Suprapubic skin (tissue), 4 donors: ENCODE data around the gene MCC. TPM values are rescaled to one million over a fixed set of nuclear protein-coding genes. Genes with fewer than 3 reads are reported as not detected.

Experiments
- DNase-seq, 2 donors: peaks; one replicate each; pipeline ENCODE4 v3.0.0-alpha.2; 2019; ENCODE audit warnings: low spot score in 2 of 2
- H3K27ac ChIP-seq: fragments of 200-600 bp; sonication (generic); one replicate; pipeline ENCODE4 v1.5.1; 2019
- H3K27me3 ChIP-seq: fragments of 200-600 bp; sonication (generic); one replicate; pipeline ENCODE4 v1.5.1; 2019
- H3K36me3 ChIP-seq: fragments of 200-600 bp; sonication (generic); one replicate; pipeline ENCODE4 v1.5.1; 2019
- H3K4me1 ChIP-seq: fragments of 200-600 bp; sonication (generic); one replicate; pipeline ENCODE4 v1.5.1; 2019
- H3K4me3 ChIP-seq: fragments of 200-600 bp; sonication (generic); one replicate; pipeline ENCODE4 v1.5.1; 2019; ENCODE audit warnings: mild to moderate bottlenecking
- H3K9me3 ChIP-seq: fragments of 200-600 bp; sonication (generic); one replicate; pipeline ENCODE4 v1.5.1; 2019
- CTCF ChIP-seq, 2 donors: fragments of 200-600 bp in 1 of 2; fragments of 450-650 bp in 1 of 2; sonication (generic) in 1 of 2; IDR thresholded peaks; one replicate each; pipeline ENCODE4 v1.5.1; 2016 to 2019; ENCODE audit warnings: antibody characterized with exemption in 2 of 2, mild to moderate bottlenecking in 1 of 2, moderate library complexity in 1 of 2
- EP300 ChIP-seq: sonication (generic); formaldehyde crosslinking; IDR thresholded peaks from one replicate; pipeline ENCODE4 v1.6.1; 2017; ENCODE audit warnings: antibody characterized with exemption
- POLR2A ChIP-seq, 2 donors: fragments of 450-650 bp; IDR thresholded peaks; one replicate each; pipeline ENCODE4 v1.6.1; 2017; ENCODE audit warnings: antibody characterized with exemption in 2 of 2, mild to moderate bottlenecking in 2 of 2, moderate library complexity in 2 of 2
- POLR2AphosphoS5 ChIP-seq, 3 donors: sonication (generic); formaldehyde crosslinking; IDR thresholded peaks; one replicate each; pipeline ENCODE4 v1.6.1; 2017; ENCODE audit warnings: antibody characterized with exemption in 3 of 3
- WGBS: methylation state at CpG from one replicate; pipeline ENCODE4 v1.1.5; 2018; 5-methylcytosine and 5-hydroxymethylcytosine counted together
- total RNA-seq, 4 donors: library from RNA; depleted of rRNA; stranded (reverse); fragments of >200 nt; gene quantifications; one replicate each; pipeline ENCODE4 v1.1.0, GENCODE V29; 2016

Gene MCC
- total RNA-seq, 4 donors from 2014 or later: 67.7 to 105 (median 86.6) TPM

GRCh38 chr5:113059232-113060040, 428.8 kb downstream of the MCC start:
- Histone ChIP-seq H3K27ac (no peak overlapping the region), H3K36me3 (peaks cover 39% of the 10 kb centered on the region), H3K27me3 (no peaks in the 10 kb centered on the region), H3K9me3 (no peaks in the 10 kb centered on the region), H3K4me1 (peaks cover 28% of the 10 kb centered on the region), H3K4me3 (no peak overlapping the region)
- 62% methylated on average over 19 of the region's 19 CpGs for WGBS
- no peak for TF ChIP-seq CTCF (IDR thresholded peaks at IDR 0.05)
- TF ChIP-seq POLR2AphosphoS5 (IDR thresholded peaks at IDR 0.05): no peak
- no peak for TF ChIP-seq POLR2A (IDR thresholded peaks at IDR 0.05)
- no peak for TF ChIP-seq EP300
- DNase-seq: no peak

GRCh38 chr5:113058706-113059226, 429.5 kb downstream of the MCC start:
- Histone ChIP-seq H3K9me3 (no peaks in the 10 kb centered on the region), H3K27me3 (no peaks in the 10 kb centered on the region), H3K27ac (no peak overlapping the region), H3K4me3 (no peak overlapping the region), H3K36me3 (peaks cover 38% of the 10 kb centered on the region), H3K4me1 (peaks cover 28% of the 10 kb centered on the region)
- 58% methylated on average over 5 of the region's 6 CpGs for WGBS
- DNase-seq: no peak
- no peak for TF ChIP-seq CTCF (IDR thresholded peaks at IDR 0.05)

DNA sequence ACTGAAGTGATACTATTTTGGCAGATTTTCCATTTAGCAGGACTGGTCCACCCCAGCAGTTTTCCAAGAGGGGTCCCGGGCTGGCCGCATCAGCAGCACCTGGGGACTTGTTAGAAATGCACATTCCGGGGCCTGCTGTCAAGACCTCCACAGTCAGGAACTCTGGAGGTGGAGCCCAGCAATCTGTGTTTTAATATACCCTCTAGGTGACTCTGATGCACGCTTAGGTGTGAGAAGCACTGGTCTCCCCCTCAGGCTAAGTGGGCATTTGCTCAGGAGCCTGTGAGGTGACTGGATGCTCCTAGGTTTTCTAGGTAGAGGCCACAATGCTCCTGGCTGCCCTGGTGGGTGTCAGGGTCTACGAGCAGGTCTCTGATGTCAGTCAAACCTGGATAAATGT, 430.0 kb downstream of the MCC start:
- DNase-seq: no peak
- WGBS: 89% methylated on average over 5 of the region's 5 CpGs
- TF ChIP-seq EP300 (no peak), POLR2AphosphoS5 (IDR thresholded peaks at IDR 0.05) (no peak), CTCF (IDR thresholded peaks at IDR 0.05) (no peak), POLR2A (IDR thresholded peaks at IDR 0.05) (no peak)
- peaks cover 28% of the 10 kb centered on the region for H3K4me1 ChIP-seq
- no peak overlapping the region for H3K27ac ChIP-seq
- no peaks in the 10 kb centered on the region for H3K27me3 ChIP-seq
- H3K36me3 ChIP-seq: peaks cover 38% of the 10 kb centered on the region
- H3K9me3 ChIP-seq: no peaks in the 10 kb centered on the region
- no peak overlapping the region for H3K4me3 ChIP-seq

GRCh38 chr5:113057557-113057984, 430.7 kb downstream of the MCC start:
- no peak overlapping the region for H3K4me3 ChIP-seq
- peaks cover 28% of the 10 kb centered on the region for H3K4me1 ChIP-seq
- TF ChIP-seq EP300 (no peak), POLR2AphosphoS5 (IDR thresholded peaks at IDR 0.05) (no peak), CTCF (IDR thresholded peaks at IDR 0.05) (no peak), POLR2A (IDR thresholded peaks at IDR 0.05) (no peak)
- WGBS: 73% methylated on average over 14 of the region's 14 CpGs
- no peak overlapping the region for H3K27ac ChIP-seq
- DNase-seq: no peak
- H3K36me3 ChIP-seq: peaks cover 33% of the 10 kb centered on the region
- H3K27me3 ChIP-seq: no peaks in the 10 kb centered on the region
- no peaks in the 10 kb centered on the region for H3K9me3 ChIP-seq

DNA sequence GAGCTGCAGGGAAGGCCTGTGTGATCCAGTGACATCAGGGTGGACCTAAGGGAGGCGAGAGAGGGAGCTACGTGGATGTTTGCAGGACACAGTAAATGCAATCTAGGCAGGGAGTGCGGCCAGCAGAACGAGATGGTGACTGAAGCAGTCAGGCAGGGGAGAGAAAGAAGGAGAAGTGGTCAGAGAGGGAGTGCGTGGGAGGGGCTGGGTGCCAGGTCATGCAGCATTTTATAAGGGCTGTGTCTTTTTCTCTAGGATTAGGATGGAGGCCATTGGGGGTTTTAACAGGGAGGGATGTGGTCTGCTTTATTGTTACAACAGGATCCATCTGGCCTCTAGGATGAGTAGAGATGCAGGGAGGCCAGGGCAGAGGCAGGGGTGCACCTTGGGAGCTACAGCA, 431.3 kb downstream of the MCC start:
- WGBS: 80% methylated on average over 5 of the region's 5 CpGs
- DNase-seq: no peak
- H3K9me3 ChIP-seq: no peaks in the 10 kb centered on the region
- TF ChIP-seq EP300 (no peak), POLR2A (IDR thresholded peaks at IDR 0.05) (no peak), POLR2AphosphoS5 (IDR thresholded peaks at IDR 0.05) (no peak), CTCF (IDR thresholded peaks at IDR 0.05) (no peak)
- H3K27ac ChIP-seq: no peak overlapping the region
- H3K36me3 ChIP-seq: peaks cover 32% of the 10 kb centered on the region
- no peaks in the 10 kb centered on the region for H3K27me3 ChIP-seq
- H3K4me3 ChIP-seq: no peak overlapping the region
- peaks cover 34% of the 10 kb centered on the region for H3K4me1 ChIP-seq
